Measurements from ENCODE around the gene INIP.
"Not testable (repeated sequence)": the region's sequence is repeated elsewhere in the genome, so short reads cannot be mapped to it uniquely, and the experiment has no call there.

The INIP gene

GRCh38 chr9:112731971-112732370 is 14.1 kb upstream of the INIP start:
- no peak for DNase-seq

- no peak for DNase-seq
Observed at GRCh38 chr9:112728401-112728800, 10.5 kb upstream of the INIP start.

- DNase-seq: no peak
Observed at GRCh38 chr9:112726428-112726827, 8.5 kb upstream of the INIP start.

GRCh38 chr9:112725961-112726360 is 8.0 kb upstream of the INIP start:
- DNase-seq: no peak

DNA sequence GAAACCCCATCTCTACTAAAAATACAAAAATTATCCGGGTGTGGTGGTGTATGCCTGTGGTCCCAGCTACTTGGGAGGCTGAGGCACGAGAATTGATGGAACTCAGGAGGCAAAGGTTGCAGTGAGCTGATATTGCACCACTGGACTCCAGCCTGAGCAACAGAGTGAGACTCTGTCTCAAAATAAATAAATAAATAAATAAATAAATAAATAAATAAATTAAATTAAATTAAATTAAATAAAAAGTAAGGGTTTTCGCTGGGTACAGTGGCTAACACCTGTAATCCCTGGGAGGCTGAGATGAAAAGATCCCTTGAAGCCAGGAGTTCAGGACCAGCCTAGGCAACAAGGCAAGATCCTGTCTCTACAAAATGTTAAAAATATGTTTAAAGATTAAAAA is 4.8 kb upstream of the INIP start:
- DNase-seq: not testable (repeated sequence)

- DNase-seq: no peak
Observed at GRCh38 chr9:112720113-112720780, 2.3 kb upstream of the INIP start.

GRCh38 chr9:112719696-112720095 is 1.8 kb upstream of the INIP start:
- no peak for DNase-seq

GRCh38 chr9:112719241-112719691 is 1.3 kb upstream of the INIP start:
- no peak for DNase-seq

GRCh38 chr9:112712678-112713077 is 5.2 kb downstream of the INIP start:
- DNase-seq: no peak

GRCh38 chr9:112711050-112711689 is 6.7 kb downstream of the INIP start:
- DNase-seq: no peak

GRCh38 chr9:112705768-112706427 is 12.0 kb downstream of the INIP start:
- DNase-seq: no peak

DNA sequence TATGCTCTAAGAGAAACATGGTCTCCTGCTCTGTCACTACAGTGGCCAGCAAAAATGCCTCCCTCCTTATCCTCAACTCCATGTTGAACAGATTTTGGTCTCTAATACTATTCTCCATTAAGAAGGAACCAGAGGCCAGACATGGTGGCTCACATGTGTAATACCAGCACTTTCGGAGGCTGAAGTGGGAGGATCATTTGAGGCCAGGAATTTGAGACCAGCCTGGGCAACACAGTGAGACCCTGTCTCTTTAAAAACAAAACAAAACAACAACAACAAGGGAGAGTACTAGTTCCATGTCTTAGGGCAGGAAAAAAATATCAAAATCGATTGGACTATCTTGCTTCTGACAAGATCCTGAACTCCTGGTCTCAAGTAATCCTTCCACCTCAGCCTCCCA is 14.6 kb downstream of the INIP start:
- no peak for DNase-seq

DNA sequence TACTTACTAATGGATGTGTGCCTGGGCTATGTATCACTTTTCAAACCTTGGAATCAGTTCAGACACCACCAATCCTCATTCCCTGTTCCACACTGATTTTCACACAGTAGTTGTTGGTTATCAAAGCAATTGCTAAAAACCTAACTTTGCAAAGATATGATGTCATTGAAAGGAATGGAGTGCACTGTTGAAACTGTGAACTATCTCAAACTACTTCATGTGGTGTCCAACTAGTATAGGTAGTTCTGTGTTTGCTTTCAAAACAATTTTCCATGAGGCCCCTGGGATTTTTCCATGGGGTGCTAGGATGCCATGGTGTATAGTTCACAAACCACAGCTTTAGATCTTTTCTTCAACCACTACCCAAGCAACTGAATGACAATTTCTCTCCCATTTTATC is 17.8 kb downstream of the INIP start:
- DNase-seq: no peak

- no peak for DNase-seq
Observed at GRCh38 chr9:112699230-112699629, 18.7 kb downstream of the INIP start.

DNA sequence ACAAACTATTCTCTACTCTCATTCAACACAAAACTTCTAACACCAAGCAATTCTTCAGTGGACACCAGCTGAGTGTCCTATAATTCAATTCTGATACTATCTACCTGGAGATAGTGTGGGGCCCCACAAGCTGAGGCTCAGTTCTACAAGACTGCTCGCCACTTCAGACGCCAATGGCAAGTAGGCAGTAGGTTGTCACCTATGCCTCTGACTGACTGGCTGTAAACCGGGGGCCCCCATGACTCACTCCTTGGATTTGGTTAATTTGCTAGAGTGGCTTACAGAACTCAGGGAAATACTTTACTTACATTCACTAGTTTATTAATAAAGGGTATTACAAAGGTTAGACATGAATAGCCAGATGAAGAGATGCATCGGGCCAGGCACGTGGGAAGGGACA is 21.5 kb downstream of the INIP start:
- no peak for DNase-seq

- no peak for DNase-seq
Observed at GRCh38 chr9:112694706-112695555, 23.0 kb downstream of the INIP start.

- DNase-seq: no peak
Observed at GRCh38 chr9:112689161-112689740, 28.7 kb downstream of the INIP start.

GRCh38 chr9:112680731-112681402 is 37.0 kb downstream of the INIP start:
- no peak for DNase-seq

DNA sequence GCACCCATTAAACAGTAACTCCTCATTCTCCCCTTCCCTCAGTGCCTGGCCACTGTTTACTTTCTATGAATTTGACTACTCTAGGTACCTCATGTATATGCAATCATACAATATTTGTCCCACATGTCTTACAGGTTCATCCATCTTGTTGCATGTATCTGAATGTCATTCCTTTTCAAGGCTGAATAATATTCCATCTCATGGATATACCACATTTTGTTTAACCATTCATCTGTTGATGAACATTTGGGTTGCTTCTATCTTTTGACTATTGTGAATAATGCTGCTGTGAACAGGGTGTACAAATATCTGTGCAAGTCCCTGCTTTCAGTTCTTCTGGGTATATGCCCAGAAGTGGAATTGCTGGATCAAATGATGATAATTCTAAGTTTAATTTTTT is 40.9 kb downstream of the INIP start:
- no peak for DNase-seq

DNA sequence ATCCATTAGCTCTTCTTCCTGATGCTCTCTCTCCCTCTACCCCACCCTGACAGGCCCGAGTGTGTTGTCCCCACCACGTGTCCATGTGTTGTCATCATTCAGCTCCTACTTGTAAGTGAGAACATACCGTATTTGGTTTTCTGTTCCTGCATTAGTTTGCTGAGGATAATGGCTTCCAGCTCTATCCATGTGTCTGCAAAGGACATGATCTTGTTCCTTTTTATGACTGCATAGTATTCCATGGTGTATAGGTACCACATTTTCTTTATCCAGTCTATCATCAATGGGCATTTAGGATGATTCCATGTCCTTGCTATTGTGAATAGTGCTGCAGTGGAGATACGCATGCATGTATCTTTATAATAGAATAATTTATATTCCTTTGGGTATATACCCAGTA is 44.7 kb downstream of the INIP start:
- not testable (repeated sequence) for DNase-seq

DNA sequence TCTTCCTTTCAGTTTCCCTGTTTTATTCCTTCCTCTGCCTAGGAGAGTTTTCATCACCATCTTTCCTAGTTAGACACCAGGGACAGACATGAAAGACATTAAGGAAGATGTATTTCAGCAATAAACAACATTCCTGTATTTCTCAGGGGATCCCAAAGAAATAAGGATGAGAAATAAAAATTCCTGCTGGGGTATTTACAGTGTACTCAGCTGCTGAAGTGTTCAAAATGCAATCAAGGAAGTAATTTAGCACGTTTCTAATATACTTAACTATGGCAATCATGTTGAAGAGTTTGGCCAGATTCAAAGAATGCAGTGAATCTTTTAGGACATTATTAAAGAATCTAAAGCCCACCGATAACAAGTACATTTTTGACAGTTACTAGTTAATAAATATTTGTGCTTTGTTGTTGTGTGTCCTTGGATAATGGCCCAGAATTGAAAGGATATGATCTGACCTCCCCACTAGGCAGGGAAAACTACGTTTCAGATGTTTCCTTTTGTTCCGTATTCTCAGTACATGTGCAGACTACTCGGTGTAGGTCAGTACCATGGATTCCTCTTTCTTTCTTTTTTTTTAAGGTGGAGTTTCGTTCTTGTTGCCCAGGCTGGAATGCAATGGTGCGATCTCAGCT is 46.8 kb downstream of the INIP start:
- no peak for DNase-seq

DNA sequence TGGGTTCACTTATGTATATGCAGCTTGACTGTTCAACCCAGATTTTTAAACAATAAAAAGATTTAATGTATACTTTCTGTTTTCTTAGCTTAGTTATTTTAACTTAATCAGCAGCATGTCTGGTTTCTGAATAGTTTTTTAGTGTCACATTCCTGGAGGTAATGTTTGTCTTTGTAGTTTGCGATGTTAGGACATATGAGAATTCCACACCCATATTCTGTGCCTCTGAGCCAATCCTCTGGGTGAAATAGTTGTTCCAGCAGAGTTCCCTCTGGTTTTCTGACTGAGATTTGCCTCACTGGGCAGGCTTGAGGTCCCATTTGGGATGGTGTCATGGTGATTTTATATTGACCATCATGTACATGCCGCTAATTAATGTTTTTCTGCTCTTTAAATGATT is 48.6 kb downstream of the INIP start:
- DNase-seq: no peak

All from activated CD8-positive, alpha-beta memory T cell treated with anti-CD3 and anti-CD28 coated beads, Interleukin-2, amount 50 U/mL, for 4 hours (primary cell).